GM19395 (cell line): ENCODE data around the gene AFF1.

Source experiments
- ATAC-seq: cut with Tn5 transposase; IDR thresholded peaks from one replicate; pipeline ENCODE4 v1.9.1; 2021; ENCODE audit warnings: mild to moderate bottlenecking, moderate library complexity; ENCODE audit not compliant: unreplicated experiment

AFF1 gene

DNA sequence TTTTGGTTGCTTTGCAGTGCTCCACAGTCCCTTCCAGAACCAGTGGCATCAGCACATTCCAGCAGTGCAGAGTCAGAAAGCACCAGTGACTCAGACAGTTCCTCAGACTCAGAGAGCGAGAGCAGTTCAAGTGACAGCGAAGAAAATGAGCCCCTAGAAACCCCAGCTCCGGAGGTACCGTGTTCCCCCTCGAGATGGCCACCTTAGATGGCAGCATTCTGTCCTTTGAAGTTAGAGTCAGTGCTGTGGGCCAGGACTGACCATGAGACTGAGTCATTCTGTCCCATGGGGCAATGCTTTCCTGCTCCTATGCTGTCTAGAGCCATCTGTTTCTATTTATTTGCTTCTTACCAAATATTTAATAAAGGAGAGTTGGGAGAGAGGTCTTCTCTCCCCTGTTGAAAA, 173.3 kb downstream of the AFF1 start:
- ATAC-seq: no peak

DNA sequence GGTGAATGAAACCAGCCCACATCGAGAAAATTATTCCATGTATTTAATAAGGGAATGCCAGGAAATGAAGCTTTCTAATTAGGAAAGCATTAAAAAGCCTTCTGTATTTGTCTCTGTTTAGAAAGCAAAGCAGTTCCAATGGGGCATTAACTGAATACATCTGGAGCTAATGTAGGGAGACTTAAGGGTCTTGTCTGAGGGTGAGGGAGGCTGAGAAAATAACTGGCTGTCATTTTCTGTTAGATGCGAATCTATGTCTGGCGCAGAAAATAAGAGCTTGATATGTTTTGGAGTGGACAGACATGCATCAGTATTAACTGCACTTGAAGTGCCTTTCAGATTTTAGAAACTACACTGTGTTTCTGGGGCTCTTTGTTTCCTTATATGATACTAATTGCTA, 174.3 kb downstream of the AFF1 start:
- no peak for ATAC-seq

DNA sequence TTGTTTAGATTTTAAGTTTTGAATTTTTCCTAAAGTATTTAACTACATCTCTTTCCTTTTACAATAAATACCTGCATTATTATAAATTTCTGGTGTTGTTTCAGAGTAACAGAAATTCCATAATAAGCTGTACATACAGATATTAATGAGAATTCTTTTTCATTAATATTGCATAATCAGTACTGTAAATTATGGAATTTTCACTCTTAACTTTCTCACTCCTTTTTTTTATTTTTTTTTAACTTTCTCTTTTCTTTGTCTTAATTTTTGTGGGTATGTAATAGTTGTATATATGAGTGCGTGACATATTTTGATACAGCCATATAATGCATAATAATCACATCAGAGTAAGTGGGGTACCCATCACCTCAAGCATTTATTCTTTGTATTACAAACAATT, 175.1 kb downstream of the AFF1 start:
- ATAC-seq: no peak

DNA sequence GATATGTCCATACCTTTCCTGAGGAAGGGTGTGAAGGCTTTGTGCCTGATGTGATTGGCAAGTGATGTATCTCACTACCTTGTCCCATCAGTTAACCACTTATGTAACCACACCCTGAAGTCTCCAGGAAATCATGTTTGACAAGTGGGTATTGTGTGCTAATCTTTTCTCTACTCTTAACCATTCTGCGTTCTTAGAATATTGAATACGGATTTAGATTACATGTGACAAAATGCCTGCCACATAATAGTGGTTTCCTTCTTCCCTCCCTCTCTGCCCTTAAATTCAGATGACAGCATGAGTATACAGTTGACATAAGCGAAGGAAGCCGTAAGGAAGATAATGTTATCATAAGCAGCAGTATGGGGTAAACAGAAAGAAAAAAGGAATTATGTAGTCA, 177.3 kb downstream of the AFF1 start:
- ATAC-seq: no peak

DNA sequence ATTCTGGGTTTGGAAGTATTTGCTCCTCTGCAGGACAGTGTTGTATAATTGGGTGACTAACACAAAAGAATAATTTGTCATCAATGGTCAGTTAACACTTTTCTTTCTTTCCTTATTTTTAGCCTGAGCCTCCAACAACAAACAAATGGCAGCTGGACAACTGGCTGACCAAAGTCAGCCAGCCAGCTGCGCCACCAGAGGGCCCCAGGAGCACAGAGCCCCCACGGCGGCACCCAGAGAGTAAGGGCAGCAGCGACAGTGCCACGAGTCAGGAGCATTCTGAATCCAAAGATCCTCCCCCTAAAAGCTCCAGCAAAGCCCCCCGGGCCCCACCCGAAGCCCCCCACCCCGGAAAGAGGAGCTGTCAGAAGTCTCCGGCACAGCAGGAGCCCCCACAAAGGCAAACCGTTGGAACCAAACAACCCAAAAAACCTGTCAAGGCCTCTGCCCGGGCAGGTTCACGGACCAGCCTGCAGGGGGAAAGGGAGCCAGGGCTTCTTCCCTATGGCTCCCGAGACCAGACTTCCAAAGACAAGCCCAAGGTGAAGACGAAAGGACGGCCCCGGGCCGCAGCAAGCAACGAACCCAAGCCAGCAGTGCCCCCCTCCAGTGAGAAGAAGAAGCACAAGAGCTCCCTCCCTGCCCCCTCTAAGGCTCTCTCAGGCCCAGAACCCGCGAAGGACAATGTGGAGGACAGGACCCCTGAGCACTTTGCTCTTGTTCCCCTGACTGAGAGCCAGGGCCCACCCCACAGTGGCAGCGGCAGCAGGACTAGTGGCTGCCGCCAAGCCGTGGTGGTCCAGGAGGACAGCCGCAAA, 179.6 kb downstream of the AFF1 start:
- no peak for ATAC-seq

DNA sequence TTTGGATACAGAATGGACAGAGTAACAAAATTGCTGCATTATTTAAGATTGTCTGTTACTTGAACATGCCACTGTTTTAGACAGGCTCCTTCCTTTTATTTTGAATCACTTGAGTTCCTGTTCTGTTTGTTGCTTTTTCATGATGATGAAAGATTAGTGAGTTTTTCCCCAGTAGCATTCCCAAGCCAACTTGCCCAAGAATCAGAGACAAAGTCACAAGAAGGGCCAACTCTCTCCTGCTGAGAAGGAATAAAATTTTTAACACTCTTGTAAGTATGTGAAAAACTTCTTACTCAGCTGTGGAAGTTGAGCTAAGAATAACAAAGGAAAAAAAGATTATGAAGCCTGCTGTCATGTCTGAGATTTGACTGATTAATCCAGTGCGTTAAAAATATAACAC, 181.4 kb downstream of the AFF1 start:
- ATAC-seq: no peak

DNA sequence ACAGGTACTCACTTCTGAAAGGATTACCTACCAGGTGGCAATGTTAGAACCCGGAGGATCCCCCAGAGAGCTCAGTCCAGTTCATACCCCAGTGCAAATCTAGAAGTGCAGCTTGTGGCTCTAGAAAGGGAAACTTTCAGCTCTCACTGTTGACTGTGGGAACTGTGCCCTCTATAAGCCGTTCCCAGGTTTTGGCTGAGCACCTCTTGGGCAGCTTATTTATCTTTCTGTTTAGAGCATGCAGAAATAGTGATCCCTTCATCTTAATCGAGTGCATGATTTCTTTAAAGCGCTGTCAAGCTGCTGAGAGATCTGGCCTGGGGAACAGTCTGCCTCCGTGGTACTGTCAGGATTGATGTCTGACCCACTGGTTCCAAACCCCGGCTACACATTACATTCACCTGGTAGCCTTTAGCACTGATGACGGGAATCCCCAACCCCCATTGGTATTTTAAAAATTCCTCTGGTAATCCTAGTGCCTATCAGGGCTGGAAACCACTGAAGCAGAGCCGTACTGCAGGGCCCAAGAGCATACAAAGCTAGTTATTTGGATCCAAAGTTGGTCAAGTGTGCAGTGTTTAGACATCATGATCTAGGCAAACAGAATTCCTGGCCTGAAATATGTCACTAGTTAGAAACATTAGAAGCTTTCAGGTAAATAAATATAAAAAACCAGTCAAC, 182.4 kb downstream of the AFF1 start:
- ATAC-seq: no peak

DNA sequence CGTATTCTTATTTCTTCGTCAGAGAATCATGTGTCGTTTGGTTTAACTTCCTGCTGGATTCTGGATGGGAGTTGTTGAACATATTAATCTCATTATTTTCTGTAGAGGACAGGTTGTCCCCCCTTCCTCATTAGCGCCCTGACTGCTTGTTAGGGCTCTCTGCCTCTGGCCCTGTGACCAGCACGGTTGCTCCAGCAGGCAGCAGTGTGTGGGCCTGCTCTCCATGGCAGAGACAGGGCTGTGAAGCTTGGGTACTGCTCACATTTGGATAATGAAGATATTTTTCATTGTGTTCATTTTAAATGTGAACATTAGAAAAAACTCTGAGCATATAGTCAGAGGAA, 182.9 kb downstream of the AFF1 start:
- ATAC-seq: no peak

DNA sequence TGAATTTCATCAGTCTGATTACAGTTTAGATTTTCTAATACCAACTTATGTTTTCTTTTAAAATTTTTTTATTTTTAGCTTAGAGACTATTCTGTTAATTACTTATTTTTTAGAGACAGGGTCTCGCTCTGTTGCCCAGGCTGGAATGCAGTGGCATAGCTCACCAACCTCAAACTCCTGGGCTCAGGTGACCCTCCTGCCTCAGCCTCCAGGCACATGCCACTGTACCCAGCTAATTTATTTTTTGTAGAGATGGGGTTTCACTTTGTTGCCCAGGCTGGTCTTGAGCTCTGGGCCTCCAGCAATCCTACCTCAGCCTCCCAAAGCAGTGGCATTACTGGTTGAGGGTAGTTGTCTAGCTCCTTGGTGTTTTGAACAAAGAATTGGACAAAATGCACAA, 183.6 kb downstream of the AFF1 start:
- ATAC-seq: no peak

DNA sequence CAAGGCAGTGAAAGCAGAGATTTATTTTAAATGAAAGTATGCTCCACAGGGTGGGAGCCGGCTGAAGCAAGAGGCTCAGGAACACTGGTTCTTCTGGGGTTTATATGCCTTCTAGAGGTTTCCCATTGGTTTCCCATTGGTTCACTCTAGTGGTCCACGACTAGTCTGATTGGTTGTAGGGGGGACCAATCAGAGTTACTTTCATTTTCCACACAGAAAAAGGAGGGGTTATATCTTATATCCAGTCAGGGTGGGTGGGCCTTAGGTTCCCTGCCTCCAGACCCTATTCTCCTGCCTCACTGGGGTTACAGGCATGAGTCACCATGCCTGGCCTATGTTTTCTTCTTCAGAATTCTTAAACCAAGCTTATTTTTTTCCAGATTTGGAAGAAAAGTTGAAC, 184.0 kb downstream of the AFF1 start:
- no peak for ATAC-seq

DNA sequence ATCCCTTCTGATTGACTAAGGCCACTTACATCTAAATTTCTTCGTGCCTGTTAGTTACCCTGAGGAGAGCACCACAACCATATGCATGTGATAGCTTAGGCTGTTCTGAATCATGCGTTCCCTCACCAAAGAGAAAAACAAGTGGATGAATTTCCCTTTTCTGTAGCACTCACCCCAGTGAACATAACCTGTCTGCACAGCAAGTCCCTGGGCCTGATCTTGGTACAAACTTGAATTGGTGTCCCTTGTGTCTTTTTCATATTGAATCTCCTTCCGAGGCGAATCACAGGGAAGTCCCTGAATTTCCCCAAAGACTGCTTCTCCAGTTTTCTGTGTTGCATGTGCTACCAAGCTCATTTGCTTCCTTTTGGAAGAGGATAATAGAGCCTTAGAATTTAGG, 185.2 kb downstream of the AFF1 start:
- ATAC-seq: no peak

DNA sequence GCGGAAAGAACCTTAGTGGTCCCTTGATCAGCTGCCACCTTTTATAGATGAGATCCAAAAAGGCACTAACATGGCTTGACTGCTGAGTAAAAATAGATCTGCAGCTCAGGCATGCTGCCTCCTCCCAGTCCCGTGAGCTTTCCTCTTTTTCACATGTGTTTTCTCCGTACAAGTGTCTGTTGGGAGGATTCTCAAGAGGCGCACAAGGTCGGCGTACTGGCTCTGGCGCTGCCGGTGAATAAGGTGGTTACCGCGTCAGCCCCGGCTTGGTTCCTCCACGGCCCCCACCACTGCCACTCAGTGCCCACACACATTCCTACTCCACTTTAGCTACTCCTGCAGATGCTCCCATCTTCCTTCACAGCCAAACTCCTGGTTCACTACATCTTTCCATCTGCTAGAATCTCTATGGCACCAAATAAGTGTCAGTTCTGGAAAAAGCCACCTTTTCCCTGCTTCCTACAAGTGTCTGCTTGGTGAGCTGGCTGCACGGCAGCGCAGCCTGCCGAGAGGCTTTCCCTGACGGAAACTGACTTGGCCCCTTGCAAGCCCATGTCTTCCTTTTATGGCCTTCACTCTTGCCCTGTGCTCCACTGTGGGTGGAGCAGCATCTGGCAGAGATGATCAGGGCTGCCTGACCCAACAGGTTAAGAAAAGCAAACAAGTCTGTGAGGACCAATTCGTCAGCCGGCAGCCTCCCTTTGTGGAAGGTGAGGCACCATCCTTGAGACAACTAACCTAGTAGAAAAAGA, 185.8 kb downstream of the AFF1 start:
- ATAC-seq: no peak

DNA sequence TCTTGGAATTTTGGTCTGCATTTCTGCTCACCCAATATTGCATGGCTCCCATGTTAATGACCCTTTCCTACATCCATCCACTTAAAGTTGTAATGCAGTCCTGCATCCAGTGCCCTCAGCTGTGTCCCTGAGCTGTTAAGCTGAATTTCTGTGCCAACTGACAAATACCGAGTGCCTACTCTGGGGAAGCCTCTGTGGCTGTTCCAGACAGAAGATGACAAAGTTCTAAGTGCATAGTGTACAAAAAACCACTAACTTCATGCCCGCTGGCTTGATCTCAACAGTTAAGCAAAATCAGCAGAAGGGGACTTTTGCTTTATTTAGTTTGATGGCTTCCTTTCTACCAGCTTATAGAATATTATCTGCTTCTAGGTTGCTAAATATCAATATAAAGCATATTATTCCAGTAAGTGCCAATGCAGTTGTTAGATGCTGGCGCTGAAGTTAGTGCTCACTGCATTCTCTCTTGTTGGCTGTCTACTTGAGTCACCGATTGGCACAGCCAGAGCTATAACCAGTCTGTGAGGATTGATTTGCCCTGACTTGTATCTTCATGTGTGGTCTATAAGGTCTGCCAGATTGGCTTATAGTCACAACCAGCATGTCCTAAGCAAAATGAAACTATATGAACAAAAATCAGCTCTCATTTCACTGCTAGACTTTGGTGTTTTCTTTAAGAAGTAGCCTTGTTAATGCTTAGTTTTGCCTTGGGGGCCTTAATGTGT, 186.7 kb downstream of the AFF1 start:
- ATAC-seq: no peak

DNA sequence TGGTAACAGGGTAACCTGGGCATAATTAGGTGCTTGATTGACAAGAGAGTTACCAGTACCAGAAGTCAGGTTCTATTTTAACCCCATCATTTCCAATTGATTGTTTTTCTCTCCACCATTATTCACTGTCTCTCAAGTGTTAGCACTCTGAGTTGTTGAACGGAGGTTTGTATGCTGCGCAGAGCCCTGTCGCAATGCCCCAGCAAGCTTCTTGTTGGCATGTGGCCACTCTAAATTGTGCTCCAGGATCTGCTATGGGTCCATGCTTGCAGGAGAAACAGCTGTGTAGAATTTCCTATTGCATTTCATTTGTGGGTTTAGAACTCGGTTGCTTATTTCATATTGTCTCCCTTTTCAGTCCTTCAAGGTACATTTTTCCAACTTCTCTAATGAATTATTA, 187.4 kb downstream of the AFF1 start:
- ATAC-seq: no peak

DNA sequence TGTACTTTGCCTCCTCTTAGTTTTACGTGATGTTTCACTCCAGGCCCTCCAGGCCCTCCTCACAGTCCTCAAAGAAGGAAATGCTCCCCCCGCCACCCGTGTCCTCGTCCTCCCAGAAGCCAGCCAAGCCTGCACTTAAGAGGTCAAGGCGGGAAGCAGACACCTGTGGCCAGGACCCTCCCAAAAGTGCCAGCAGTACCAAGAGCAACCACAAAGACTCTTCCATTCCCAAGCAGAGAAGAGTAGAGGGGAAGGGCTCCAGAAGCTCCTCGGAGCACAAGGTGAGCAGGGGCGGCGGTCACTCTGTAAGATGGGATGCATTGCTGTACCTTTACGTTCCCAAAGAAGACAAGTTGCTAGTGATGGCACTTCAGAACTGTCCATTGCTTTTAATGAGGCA, 191.2 kb downstream of the AFF1 start:
- no peak for ATAC-seq

DNA sequence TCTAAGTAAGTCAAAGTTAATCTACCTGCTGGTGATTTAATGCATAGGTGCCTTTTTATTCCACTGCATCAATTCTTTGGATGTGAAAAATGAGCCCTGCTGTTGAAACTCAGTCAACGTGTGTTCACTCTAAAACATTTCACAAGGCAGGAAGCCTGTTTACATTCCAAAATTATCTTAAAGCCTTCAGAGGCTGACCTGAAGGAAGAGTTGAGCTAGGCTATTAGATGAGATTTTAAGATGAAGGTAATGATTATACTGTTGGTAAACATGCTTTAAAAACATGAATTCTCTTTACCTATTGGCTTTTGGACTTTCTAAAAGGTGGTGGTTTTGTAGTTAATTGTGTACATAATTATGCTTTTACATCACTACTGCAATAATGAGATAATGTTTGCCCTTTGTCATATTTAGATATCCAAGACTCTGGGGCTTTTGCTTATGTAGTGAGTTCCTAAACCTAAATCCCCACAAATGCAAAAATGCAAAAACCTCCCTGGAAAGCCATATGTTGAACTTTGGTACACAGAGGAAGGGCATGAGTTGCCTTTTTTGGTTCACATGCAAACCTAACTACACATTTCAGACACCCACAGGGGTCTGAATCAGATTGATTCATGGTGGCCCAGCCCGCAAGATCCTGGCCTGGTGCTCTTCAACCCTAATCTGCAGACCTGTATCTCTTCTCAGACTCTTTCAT, 193.3 kb downstream of the AFF1 start:
- no peak for ATAC-seq

DNA sequence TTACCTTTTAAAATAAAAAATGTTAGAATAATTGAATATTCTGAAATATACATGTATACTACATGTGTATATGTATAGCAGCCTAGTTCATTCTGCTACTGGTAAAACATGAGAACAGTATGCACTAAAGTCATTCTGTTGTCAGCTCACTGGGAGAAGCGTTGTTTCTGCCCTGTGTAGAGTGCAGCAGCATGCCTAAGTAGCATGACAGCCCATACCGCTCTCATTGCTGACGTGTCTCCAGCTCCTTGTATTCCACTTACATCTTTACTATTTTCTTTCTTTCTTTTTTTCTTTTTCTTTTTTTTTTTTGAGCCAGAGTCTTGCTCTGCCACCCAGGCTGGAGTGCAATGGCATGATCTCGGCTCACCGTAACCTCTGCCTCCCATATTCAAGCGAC, 194.9 kb downstream of the AFF1 start:
- no peak for ATAC-seq

DNA sequence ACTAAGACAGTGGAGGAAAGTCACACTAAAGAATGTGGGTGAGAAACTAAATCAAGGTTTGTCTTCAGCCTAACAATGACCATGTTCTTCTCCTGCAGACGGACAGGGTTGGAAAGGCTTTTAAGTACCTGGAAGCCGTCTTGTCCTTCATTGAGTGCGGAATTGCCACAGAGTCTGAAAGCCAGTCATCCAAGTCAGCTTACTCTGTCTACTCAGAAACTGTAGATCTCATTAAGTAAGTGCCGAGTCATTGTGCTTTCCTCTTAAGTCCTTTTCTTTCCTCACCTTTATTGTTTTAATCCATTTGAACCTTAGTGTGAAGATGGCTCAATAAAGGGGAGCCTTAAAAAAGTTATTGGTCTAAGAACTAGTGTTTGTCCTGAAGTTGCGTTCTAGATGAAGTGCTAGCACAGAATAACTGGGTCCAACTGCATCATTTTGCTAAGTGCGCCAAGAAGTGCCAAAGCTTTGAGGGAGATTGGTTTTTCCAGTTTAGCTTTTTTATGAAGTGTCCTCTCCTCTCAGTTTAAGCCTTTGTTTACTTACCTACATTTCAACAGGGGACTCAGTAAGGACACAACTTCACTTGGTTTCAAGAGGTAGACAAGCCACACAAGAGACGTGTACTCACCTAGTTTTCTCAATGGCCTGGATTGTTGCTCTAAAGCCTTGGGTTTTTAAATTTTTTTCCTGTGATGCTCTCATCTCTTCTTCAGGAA, 196.3 kb downstream of the AFF1 start:
- ATAC-seq: no peak

DNA sequence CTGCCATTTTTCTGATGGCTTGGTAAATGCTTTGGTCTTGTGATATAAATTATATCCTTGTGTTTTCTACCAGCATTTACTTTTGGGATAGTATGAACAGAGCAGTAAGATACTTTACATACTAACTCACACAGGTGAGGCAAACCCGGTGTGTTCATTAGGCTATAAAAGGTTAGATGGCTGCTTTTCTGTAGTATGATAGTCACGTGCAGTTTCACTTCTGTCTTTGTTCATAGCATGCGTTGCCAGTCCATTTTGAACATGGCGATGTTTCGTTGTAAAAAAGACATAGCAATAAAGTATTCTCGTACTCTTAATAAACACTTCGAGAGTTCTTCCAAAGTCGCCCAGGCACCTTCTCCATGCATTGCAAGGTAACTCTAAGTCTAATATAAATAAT, 197.2 kb downstream of the AFF1 start:
- ATAC-seq: no peak

DNA sequence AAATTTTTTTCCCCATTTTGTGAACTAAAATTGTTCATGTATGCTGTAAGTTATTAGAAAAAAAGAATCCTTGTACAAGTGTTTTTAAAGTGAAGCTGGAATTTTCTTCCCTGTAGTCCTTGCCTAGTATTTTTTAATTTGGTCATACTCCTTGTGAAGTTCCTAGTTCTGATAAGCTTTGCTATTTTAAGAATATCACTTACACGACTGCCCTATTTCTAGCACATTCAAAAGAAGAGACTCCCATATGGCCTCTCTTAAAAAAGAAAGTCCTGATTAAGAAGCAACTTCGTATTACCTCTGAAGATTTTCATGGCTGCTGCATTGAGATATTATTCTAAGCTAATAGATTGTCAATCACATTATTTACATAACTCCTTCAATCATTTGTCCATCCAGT, 198.4 kb downstream of the AFF1 start:
- no peak for ATAC-seq
